ENCODE data around the gene APOL5.
"Not testable (repeated sequence)": the region's sequence is repeated elsewhere in the genome, so short reads cannot be mapped to it uniquely, and the experiment has no call there.

APOL5 gene, protein sequence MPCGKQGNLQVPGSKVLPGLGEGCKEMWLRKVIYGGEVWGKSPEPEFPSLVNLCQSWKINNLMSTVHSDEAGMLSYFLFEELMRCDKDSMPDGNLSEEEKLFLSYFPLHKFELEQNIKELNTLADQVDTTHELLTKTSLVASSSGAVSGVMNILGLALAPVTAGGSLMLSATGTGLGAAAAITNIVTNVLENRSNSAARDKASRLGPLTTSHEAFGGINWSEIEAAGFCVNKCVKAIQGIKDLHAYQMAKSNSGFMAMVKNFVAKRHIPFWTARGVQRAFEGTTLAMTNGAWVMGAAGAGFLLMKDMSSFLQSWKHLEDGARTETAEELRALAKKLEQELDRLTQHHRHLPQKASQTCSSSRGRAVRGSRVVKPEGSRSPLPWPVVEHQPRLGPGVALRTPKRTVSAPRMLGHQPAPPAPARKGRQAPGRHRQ

DNA sequence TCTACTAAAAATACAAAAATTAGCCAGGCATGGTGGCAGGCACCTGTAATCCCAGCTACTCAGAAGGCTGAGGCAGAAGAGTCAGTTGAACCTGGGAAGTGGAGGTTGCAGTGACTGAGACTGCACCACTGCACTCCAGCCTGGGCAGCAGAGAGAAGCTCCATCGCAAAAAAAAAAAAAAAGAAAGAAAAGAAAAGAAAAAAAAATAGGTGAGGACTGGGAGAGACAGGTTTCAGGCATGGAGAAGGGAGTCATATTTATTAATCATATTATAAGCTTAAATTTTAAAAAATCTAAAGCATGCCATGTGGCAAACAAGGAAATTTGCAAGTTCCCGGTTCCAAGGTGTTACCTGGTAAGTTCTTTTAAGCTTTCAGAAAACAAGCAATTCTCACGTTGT lies at the start of gene APOL5:
TSS of gene APOL5 (plus strand) at position 301 of the 400 bp plus-strand sequence. CDS start at position 301, 0 bp downstream.
- H3K4me3 ChIP-seq (ENCODE audit: low read depth, low read length): no peak within 1 kb of the TSS
- no peak for DNase-seq (ENCODE audit: low read depth)

DNA sequence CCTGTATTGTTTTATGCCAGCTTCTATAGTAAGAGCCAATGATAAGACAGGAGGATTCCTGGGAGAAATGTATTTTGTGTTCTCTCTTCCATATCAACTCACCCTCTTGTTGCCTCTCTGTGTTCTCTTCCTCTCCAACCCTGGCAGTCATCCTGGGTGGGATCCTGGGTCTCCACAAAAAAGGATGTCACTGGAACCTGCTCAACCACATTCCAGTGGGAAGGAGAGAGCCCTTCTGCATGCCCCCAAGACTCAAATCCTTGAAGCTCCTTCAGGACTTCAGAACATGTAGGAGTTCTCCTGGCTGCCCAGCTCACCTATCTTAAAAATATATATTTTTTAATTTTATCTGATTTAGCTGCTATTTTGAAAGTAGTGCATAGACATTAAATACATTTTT lies 43.3 kb upstream of the APOL5 start:
- no peak overlapping the region for H3K4me3 ChIP-seq (ENCODE audit: low read depth, low read length)
- DNase-seq (ENCODE audit: low read depth): no peak

DNA sequence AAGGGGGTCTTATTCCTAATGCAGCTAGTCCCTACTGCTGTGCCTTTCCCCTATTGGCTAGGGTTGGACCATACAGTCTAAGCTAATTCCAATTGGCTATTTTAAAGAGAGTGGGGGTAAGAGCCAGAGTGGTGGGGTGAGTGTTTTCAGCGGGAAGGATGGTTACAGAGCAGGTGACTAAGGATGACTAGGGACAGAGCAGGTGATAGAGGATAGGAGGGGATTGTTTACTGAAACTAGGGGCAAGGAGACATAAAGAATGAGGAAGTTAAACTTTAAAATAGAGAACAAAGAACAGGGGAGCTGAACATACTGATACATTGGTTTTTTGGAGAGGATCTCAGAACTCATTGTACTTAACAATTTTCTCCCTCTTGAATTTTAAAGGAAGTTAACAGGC lies 41.6 kb upstream of the APOL5 start:
- DNase-seq (ENCODE audit: low read depth); H3K4me3 ChIP-seq (ENCODE audit: low read depth, low read length): not testable (repeated sequence)

DNA sequence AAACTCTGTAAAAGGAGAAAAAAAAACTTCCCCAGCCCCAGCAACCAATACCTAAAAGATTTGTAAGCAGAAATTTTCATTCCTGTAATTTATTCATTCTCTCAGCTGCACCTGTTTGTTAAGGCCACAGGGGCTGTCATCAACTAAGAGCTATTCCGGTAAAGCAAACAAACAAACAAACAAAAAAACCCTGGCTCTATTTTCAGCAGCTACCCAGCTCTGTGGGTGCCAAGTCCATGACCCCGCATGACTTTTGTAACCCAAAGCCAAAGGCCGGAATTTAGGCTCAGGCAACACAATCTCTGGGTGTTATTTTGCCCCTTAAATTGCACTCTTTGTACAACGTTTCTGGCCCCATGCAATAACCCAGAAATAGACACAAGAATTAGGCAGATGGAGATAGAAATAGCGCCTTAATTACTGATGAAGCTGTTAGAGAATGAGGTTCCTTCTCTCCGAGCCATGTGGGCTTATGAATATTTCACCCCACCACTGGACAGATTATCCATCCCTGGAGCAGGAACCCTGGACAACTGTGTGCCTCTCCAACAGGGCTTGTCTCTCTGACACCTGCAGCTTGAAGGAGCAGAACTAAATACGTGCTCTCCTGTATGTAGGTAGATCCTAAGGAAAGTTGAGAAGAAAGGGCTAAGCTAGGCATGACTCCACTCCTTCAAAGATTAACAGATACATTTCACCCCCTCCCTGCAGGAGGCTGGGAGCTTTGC lies 40.0 kb upstream of the APOL5 start:
- H3K4me3 ChIP-seq (ENCODE audit: low read depth, low read length): no peak overlapping the region
- DNase-seq (ENCODE audit: low read depth): no peak

DNA sequence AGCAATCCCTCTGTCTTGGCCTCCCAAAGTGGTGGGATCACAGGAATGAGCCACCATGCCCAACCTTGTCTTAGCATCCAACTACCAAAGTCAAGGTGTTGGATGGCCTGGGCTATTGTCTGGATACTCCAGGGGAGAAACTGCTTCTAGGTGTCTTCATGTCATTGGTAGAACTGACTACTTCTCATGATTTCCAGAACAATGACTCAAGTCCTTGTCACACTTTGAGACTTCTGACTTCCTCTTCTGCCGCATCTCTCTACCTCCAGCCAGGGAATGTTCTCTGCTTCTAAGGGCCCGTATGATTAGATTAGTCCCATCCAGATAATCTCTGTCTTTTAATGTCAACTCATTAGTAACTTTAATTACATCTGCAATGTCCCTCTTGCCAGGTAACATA lies 38.8 kb upstream of the APOL5 start:
- no peak for DNase-seq (ENCODE audit: low read depth)
- no peak overlapping the region for H3K4me3 ChIP-seq (ENCODE audit: low read depth, low read length)

DNA sequence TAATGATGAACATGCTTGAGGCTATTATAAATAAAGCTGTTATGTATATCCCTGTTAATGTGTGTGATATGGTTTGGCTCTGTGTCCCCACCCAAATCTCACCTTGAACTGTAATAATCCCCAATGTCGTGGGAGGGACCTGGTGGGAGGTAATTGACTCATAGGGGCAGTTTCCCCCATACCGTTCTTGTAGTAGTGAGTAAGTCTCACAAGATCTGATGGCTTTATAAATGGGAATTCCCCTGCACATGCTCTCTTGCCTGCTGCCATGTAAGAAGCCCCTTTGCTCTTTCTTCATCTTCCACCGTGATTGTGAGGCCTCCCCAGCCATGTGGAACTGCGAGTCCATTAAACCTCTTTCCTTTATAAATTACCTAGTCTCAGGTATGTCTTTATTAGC lies 38.2 kb upstream of the APOL5 start:
- H3K4me3 ChIP-seq (ENCODE audit: low read depth, low read length); DNase-seq (ENCODE audit: low read depth): not testable (repeated sequence)

DNA sequence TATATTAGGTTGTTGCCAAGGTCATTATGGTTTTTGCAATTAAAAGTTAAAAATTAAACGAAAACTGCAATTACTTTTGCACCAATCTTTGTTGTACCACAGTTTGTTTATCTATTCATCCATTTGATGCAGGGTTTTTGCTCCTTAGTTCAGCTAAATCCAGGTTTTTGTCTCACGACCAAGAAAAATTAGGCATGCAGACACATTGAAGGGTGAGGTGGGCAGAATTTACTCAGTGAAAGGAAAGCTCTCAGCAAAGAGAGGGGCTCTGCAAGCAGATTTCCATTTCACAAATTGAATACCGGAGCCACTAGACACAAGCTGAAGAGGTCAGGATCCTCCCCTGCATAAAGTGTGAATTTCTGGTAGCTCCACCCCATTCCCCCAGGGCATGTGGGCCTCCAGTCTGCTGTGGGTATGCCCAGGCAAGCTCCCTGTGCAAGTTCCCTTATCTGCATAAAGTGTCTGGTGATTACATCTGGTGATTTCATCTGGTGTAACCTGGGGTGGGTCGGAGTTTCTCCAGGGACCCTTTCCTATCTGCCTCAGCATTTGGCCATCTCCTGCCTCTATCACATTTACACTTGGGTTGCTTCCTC lies 36.1 kb upstream of the APOL5 start:
- H3K4me3 ChIP-seq (ENCODE audit: low read depth, low read length): no peak overlapping the region
- no peak for DNase-seq (ENCODE audit: low read depth)

DNA sequence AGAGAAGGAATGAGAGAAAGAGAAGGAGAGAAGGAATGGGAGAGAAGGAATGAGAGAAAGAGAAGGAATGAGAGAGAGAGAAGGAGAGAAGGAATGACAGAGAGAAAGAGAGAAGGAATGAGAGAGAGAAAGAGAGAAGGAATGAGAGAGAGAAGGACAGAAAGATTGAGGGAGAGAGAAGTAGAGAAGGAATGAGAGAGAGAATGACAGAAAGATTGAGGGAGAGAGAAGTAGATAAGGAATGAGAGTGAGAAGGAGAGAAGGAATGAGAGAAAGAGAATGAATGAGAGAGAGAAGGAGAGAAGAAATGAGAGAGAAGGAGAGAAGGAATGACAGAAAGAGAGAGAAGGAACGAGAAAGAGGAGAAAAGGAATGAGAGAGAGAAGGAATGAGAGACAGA lies 34.1 kb upstream of the APOL5 start:
- H3K4me3 ChIP-seq (ENCODE audit: low read depth, low read length): no peak overlapping the region
- DNase-seq (ENCODE audit: low read depth): no peak

DNA sequence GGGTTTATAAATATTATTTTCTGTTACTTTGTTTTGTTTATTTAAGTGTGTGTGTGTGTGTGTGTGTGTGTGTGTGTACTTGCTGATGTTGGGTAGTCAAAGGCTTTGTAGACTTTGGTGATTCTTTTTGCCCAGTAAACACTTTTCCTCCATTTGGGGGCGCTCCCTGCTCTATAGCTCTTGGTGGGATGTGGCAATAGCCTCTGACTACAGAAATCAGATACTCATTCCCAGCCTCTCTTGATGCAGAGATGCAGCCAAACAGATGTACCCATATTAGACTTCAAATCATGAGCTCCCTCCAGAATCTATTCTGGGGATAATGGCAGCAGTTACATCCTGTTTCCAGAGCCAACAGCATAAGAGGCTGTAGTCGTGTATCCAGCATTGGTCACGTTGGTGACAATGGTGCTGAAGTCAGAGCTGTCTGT lies 33.4 kb upstream of the APOL5 start:
- DNase-seq (ENCODE audit: low read depth): no peak
- no peak overlapping the region for H3K4me3 ChIP-seq (ENCODE audit: low read depth, low read length)

DNA sequence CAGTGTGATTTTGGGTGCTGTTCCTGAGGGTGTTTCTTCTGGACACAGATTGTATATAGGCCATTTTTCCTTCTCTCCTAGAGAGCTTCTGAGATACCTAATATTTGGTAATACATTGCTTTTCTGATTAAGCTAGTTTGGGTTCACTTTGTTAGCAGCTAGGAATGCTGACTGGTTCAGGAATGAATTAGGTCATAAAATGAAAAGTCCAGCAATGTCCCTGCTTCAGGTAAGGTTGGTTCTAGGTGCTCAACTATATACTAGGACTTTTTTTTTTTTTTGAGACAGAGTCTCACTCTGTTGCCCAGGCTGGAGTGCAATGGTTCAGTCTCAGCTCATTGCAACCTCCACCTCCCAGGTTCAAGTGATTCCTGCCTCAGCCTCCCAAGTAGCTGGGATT lies 32.9 kb upstream of the APOL5 start:
- DNase-seq (ENCODE audit: low read depth): no peak
- no peak overlapping the region for H3K4me3 ChIP-seq (ENCODE audit: low read depth, low read length)

DNA sequence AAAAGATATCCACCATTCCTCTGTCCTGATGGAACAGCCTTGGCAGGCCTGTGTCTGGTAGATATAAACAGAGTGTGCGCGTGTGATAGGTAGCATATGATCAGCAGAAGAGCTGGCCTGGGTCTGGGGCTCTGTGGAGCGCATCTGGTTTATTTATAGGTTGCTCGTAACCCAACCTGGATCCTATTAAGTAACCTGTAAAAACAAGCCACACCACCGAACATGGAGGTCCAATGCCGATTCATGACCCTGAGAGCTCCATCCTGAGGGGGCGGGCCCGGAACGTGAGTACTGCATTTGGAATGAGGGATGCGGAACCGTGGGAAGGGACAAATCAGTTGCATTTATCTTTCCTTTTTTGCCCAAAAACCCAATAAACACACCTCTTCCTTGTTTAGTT lies 31.9 kb upstream of the APOL5 start:
- H3K4me3 ChIP-seq (ENCODE audit: low read depth, low read length): no peak overlapping the region
- DNase-seq (ENCODE audit: low read depth): no peak

DNA sequence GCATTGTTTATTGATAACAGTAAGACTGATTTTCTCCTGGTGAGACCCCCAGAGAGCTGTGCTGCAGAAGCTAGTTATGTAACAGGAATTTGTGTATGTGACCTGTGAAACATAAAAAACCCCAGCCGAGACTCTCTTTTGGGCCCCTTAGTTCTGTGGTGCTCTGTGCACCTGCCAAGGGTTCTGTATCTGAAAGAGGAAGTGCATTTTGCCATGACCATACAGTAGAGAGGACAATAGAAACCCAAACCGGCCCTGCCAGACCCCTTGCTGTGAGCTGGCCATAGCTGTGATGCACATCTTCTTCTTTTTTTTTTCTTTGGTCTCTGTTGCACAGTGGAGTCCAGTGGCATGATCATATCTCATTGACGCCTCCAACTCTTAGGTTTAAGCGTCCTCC lies 31.4 kb upstream of the APOL5 start:
- no peak for DNase-seq (ENCODE audit: low read depth)
- no peak overlapping the region for H3K4me3 ChIP-seq (ENCODE audit: low read depth, low read length)

DNA sequence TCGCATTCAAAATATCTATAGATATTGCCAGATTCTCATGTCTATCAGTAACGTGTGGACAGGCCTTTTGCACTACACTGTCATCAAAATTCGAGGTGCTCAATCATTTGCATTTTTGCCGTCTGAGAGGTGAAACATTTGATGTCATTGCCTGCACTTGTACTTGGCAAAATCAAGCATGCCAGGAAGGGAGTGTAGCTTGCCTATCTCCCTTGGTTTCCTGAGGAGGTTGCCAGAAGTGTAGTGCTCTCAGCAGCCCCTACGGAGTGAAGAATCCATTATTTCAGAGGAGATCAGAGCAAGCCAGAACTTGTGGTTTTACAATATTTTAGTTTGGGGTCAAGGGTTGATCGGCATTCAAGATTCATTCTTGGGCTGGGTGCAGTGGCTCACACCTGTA lies 30.2 kb upstream of the APOL5 start:
- no peak overlapping the region for H3K4me3 ChIP-seq (ENCODE audit: low read depth, low read length)
- DNase-seq (ENCODE audit: low read depth): no peak

DNA sequence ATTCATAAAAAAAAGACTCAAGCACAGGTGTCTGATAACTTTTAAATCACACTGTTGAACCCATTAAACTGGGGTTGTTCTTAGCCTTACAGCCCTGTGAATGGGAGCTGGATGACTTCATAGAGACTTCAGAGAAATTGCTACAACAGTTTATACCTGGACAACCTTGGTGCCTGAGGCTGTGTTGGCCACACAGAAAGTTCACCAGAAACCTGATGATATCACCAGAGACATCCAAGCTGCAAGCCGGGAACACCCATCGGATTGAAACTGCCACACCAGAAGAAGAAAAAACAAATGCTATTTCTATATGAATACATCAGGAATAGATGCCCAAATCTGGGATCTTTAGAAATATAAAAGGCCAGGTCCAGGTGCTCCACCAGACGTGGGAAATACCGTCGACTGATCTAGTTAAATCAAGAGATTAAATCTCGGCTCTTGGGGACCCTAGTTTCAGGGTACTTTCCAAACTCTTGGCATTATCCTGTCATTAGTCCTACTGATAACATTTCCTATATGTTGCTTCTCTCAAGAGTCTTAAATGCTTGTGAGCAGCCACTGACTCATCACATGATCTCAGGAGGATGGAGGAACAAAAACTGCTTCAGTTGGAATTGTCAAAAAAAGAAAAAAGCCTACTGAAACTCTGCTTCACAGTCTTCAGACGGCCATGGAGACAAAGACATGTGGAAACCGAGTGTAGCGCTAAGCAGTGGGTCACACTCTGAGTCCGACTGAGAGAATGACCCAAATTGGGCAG lies 28.6 kb upstream of the APOL5 start:
- DNase-seq (ENCODE audit: low read depth): no peak
- no peak overlapping the region for H3K4me3 ChIP-seq (ENCODE audit: low read depth, low read length)

DNA sequence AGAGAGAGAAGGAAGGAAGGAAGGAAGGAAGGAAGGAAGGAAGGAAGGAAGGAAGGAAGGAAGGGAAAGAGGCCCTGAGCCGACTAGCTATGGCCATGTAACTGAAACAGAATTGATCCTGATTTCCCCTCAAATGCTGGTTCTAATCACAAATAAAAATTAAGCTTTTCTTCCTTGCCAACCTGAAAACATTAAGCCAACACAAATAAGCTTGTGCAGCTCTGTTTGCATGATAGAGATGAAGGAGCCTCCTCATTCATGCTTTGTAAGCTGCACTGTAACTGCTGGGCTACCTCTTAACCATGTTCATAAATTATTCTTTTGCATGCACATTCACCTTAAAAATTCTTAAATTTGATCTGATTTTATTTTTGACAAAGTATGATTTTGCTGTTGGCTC lies 27.7 kb upstream of the APOL5 start:
- DNase-seq (ENCODE audit: low read depth): no peak
- no peak overlapping the region for H3K4me3 ChIP-seq (ENCODE audit: low read depth, low read length)

DNA sequence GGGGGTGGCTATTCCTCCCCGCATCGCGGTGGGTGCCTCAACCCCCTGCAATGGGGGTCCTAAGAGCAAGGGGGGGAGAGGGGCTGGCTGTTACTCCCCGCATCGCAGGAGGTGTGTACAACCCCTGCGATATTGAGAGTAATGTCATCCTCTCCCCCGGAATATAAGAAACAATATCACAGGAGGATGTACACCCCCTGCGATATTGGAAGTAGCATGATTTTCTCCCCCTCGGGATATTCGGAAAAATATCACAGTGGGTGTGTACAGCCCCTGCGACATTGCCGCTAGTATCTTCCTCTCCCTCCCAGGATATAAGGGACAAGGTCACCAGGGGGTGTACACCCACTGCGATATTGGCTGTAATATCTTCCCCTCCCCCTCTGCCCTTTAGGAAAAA lies 22.5 kb upstream of the APOL5 start:
- no peak for DNase-seq (ENCODE audit: low read depth)

DNA sequence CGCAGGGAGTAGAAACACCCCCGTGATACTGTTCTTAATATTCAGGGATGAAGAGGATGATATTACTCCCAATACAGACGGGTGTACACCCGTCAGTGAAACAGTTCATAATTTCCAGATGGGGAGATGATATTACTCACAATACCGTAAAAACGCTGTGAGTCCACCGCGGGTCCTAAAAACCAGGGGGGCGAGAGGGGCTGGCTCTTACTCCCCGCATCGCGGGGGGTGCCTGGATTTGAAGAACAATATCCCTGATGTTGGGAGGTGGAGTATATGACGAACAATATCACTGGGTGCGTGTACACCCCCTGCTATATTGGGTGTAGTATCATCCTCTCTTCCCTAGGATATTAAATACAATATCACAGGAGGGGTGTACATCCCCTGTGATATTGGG lies 20.5 kb upstream of the APOL5 start:
- no peak for DNase-seq (ENCODE audit: low read depth)
- H3K4me3 ChIP-seq (ENCODE audit: low read depth, low read length): no peak overlapping the region

More for the DNA sequence above, 22.5 kb upstream of the APOL5 start:
- no peak overlapping the region for H3K4me3 ChIP-seq (ENCODE audit: low read depth, low read length)

DNA sequence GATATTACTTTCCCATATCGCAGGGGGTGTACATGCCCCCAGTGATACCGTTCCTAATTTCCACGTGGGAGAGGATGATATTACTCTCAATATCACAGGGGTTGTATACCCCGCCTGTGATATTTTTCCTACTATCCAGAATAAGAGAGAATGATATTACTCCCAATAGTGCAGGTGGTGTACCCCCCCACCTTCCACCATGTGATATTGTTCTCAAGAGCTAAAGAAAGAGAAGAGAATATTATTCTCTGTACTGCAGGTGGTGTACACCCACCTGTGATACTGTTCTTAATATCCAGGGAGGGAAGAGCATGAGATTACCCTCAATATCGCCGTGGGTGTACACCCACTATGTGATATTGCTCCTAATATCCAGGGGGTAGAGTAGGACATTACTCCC lies 17.8 kb upstream of the APOL5 start:
- not testable (repeated sequence) for DNase-seq (ENCODE audit: low read depth); H3K4me3 ChIP-seq (ENCODE audit: low read depth, low read length)

DNA sequence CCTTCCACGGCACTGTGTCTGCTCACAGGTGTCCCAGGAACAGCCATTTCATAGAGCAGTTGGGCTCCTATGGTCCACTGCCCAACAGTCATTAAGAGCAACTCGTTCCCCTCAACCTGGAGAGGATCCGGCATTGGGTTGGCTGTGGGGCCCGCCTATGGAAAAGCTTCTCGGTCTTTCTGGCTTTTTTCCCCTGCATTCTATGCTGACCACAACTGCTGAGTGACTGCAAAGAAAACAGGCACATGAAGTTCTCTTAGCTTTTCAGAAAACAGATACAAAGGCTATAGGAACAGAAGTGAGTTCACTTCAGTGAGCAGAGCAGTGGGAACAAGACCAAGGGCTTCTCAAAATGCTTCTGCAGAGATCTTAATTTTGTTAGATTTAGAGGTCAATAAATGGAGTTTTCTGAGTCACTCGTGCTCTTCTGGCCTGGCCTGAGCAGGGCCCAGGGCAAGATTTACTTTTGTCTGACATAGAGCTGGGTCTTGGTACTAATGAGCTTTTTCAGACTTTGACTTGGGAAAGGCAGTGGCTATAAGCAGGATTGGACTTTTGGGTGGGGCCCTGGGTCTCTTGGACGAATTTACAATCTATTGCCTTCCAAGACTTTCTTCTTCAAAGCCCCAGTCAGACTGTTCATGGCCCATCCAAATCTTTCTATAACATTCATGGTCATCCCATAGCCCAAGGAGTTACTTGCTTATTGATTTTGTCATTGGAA lies 13.6 kb upstream of the APOL5 start:
- DNase-seq (ENCODE audit: low read depth): peak; percentile 31
- H3K4me3 ChIP-seq (ENCODE audit: low read depth, low read length): no peak overlapping the region
